Activated naive CD4-positive, alpha-beta T cell (primary cell): ENCODE data around the gene JAZF1.
"Not testable (repeated sequence)": the region's sequence is repeated elsewhere in the genome, so short reads cannot be mapped to it uniquely, and the experiment has no call there.

Experiments
- DNase-seq, 4 experiments: peaks; one replicate each; lab custom pipeline; 2025; lab: John Stamatoyannopoulos, UW

JAZF1 gene

DNA sequence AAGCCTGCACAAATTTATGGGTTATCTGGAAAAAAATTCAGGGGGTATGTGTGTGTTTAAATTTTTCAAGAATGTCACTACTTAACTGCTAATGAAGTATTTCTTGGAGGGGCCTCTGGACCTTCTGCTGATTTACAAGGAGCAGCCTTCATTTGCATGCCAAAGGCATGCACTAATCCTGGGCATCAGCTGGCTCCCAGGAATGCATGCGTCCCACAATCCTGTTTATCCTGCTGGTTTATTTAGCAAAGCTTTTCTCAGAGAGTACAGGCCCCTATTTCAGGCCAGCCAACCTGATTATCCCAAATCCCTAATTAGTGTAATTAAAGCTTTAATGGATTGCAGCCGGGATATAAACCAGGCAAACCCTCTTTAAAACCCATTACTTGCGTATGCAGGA, 270.3 kb downstream of the JAZF1 start:
- no peak for DNase-seq

DNA sequence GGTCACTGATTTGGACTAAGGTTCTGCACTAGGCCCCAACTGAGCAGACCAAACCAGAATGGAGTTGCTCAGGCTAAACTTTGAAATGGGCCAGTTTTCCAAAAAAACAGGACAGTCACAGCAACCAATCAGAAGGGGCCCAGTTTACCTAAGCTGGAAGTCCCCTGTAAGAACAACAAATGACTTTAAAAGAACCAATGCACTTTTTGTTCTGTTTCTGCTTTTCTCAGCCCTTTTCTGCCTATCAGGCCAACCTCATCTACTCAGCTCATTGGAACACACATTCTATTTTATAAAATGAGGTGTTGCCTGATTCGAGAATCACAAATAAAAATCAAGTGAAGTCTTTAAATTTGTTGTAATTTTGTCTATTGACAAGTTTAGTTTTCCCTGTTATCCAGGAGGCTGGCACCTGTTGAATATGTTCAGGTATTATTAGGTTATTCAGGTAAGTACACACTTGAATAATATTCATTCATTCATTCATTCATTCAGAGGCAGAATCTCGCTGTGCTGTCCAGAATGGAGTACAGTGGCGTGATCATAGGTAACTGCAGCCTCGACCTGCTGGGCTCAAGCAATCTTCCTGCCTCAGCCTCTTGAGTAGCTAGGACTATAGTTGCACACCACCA, 271.9 kb downstream of the JAZF1 start:
- no peak for DNase-seq

DNA sequence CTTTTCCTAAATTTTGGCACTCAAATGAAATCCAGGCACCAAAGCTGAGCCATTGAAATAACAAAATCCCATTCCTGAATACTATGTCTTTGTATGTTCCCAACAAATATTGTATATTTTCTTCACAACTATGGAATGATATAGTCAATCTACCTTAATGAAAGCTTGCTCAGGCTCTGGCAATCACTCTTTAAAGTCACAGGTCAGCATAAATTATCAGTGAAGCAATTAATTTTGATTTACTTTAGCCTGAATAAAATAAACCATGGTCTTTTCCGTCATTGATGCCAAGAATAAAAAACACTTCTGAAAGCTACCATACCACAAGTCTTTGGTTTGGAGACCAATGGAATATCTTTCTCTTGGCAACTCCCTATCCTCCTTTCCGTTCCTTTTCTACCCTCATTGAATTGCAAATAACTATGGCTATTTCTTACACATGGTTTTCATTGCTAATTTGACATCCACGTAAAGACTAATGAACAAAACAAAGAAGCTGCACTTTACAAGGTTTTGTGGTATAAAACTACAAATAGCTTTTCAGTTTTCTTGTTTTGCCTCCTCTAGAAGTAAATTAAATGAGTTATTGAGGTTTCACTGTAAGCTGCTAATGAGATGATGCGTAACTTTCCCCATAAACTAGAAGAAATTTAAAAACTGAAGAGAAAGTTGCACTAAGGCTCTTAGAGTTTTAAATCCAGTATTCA, 274.1 kb downstream of the JAZF1 start:
- DNase-seq = no peak

DNA sequence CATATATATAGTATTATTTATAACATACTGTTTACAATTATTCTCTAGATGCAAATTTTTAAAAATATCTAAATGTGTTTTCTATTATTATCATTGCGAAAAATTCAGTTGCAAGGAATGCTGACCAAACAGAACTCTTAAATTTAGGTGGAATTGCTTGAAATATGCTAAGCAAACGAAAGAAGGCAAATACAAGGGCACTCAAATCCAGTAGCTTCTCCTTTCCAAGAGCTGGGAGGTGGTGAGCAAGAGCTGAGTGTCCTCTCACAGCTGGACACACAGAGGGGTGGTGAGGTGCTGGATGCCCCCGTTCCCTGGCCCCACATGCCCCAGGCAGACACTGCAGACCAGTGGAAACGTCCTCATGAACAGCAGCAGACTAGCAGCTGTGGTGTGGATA, 274.6 kb downstream of the JAZF1 start:
- no peak for DNase-seq

DNA sequence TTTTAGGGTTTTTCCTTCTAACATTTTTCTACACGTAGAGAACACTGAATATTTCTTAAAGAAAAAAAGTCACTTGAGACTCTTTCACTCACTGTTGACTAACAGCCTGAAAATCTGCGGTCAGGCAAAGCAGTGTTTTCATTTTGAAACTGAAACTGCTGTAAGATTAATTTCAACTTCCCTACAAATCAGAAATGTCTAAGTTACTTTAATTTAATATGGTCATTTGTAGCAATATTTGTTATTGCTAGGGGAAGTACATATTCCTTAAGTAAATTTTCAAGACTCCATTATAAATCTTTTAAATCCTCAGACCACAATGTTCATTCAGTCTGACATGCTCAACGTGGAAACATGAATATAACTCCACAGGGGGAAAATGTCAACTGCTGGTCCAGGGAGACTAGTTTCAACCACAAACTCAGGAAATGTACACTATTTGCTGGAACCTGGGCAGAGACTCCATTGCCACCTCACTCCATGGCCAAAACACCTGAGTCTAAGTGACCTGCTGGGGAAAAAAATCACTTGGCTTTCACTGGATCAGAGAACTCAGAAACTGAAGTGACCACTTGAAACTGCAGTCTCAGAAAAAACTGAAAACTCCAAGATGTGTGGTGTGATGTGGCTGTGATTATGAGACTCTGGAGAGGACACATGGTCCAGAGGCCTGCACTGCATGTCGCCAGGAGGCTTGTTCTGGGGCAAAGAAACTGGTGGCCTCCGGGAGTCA, 279.4 kb downstream of the JAZF1 start:
- DNase-seq = no peak

DNA sequence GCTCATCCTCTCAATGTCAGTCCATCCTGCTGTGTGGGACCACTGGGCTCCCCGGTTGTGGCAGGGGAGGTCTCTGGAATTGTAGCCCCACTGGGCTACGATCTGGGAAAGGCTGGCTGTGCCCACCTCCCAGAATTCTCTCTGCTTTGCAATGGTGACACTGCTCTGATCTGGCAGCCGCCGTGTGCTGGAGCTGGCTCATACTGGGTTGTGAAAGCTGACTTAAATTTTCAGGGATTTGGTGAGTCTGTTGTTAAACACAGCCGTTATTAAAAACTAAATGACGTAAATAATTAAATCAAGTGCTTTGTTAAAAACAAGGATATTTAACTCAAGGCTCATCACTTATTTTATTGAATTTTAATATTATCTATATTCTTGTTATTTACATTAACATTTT, 280.6 kb downstream of the JAZF1 start:
- DNase-seq = no peak

DNA sequence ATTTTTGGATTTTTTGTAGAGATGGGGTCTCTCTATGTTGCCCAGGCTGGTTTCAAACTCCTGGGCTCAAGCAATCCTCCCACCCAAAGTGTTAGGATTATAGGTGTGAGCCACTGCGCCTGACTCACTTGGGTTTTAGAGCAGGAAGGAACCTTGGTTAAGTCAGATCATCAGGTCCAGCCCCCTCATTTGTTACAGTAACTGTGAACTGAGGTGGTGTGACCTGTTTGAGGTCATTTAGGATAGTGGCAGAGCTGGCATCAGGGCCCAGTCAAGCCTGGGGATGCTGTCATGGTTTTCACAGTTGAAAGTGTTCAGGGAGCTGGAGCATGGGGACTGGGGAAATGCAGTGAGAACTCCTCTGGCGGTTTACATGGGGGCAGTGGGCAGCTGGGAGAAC, 281.0 kb downstream of the JAZF1 start:
- no peak for DNase-seq

DNA sequence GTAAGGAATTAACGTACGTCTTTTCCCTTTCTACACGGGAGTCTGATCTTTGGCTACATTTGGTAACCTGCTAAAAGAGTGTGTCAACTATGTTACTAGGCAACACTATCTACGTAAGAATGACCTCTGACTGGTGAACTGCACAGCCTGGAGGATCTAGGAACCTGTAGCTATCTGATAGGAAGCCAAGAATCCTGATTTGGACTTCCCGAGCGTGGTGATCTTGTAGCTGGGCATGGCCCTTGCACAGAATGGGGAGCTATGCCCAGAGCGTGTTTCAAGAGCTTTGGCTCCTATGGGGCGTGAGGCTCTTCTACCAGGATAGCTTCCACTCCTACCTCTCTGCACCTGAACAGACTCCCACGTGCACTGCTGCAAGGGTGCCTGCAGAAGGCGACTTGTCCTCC, 283.2 kb downstream of the JAZF1 start:
- DNase-seq = no peak

DNA sequence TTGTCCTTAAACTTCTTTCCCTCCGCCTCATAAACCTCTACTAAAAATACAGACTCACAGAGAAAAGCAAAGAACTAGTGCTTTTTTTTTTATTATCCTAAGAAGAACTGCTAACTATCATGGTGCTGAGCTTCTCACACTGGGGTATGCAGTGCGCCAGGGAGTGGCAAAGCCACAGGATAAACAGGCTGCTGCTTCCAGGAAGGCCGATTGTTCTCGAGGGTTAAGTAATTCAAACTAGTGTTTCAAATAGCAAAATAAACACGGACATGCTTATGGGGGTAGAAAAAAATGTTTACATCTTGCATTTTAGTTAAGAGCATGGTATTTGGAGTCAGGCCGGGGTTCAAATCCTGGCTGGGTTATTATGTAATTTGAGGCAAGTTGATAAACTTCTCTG, 283.6 kb downstream of the JAZF1 start:
- DNase-seq = no peak

DNA sequence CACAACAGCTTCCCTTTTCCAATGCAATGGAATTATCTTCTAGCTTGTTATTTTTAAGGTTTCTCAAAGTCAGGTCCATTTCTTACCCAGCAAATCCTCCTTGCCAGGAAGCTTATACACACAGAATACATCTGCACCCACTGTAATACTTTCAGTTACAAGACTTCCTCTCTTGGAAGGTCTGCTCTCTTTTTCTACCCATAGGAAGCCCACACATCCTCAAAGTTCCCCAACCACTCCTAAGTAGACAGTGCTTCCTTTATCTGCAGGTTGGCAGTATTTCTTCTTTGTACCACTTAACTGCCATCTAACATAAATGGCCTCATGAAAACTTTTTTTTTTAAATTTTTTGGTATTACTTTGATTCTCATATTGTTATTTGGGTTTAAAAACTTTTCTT, 285.0 kb downstream of the JAZF1 start:
- DNase-seq = no peak

DNA sequence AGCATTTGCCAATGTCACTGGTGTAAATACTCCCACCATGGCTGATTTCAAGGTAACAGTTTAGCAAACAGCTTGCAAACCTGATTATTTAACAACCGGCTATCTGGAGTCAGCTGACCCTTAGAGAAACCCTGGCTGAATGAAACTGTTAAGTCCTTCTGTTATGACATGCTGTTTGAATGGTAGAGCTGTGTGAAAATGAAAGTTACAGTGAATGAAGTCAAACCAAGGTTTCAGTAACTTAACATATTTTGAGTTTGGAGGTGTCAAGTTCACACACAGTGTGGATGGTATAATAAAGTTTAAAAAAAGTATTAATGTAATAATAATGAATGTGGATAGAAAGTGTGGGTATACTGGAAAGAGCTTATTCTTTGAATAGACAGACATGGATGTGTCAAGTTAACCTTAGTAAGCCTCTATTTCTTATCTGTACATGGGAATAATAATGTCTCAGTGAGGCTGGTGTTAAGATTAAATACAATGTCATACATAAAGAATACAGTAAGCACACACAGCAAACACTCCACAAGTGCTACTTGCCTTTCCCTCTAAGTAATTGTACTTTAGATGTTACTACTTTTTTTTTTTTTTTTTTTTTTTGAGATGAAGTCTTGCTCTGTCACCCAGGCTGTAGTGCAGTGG, 290.3 kb downstream of the JAZF1 start:
- no peak for DNase-seq

DNA sequence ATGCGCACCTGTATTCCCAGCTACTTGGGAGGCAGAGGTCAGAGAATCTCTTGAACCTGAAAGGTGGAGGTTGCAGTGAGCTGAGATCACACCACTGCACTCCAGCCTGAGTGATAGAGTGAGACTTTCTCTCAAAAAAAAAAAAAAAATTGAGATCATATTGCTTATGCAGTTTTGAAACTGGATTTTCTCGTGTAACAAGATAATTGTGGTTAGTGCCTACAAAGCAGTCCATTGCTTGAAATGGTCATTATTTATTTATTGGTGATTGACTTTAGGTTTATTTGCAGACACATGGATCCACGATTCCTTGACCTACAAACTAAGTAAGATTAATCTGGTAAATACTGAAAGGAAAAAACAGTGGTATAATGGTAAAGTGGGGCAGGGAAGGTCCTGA, 290.8 kb downstream of the JAZF1 start:
- DNase-seq = no peak

DNA sequence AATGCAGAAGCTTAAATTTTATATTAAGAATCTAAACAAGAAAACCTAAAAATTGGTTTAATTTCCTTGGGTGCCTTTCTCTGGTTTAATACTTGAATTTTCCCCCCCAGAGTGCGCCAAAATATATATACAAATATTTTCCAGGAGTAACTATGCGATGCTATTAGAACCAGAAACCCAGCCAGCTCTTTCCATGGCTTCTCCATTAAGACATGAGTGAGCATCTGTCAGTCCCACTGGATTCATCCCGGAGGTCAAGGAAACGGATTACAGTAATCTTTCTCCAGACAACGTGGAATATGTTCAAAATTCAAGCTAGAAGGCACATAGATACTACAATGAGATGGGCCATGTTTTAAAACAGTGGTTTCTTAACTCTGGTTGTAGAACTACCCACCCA, 291.9 kb downstream of the JAZF1 start:
- no peak for DNase-seq

DNA sequence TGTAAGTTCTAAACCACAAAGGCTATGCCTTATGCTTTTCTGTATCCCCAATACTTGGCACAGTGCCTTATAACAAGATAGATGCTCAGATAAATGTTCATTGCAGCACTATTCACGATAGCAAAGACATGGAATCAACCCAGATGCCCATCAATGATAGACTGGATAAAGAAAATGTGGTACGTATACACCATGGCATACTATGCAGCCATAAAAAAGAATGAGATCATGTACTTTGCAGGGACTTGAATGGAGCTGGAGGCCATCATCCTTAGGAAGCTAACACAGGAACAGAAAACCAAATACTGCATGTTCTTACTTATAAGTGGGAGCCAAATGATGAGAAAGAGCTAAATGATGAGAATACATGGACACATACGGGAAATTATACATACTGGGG, 293.9 kb downstream of the JAZF1 start:
- not testable (repeated sequence) for DNase-seq

DNA sequence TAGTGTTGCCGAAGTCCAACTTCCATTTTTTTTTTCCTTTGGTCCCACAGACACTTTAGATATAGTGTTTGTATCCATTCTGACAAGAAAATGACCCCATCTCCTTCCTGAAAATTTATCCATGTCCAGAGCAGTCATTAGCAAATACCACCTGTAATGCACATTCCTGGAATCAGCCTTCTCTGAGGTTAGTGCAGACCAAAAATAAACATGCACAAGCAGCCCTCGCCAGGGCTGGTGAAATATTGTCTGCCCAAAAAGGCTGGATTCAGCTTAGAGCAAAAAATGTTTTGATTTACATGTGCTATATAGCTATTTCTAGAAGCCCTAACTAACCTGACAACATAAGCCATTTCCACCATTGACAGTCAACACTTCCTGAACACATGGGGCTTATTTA, 294.9 kb downstream of the JAZF1 start:
- no peak for DNase-seq

DNA sequence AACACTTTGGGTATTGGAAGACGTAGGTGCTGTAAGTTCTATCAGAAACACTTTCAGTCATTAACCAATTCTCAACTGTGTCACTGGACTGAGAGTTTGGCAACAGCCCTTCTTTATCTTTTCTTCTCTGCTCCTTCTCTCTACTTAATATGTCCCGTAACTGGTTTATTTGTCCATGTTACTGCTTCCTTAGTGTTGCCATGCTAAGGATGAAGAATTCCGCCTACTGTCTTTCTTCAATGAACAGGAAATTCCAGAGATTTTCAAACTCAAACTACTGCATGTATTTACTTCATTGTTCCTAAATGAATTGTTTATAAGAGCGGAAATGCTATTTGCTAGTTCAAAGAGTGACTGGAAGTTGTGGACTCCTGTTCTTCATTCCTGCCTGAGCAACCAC, 296.9 kb downstream of the JAZF1 start:
- no peak for DNase-seq

DNA sequence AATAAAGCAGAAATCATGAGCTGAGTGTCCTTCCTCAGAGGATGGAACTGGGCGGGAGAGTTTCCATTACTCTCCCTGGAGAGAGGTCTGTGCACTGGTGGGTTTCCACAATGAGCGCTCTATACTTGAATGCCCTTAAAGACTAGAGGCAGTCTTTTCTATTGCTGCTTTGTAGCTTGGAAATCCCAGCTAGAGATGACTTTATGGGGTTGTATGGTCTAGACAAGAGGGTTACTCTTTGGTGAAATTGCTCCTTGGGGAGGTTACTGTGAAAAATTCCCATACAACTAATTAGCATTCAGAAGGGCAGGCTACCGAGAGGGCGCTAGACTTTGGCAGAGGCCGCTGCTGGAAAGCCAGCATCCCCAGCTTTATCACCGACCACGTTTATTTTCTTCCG, 303.8 kb downstream of the JAZF1 start:
- DNase-seq = no peak

DNA sequence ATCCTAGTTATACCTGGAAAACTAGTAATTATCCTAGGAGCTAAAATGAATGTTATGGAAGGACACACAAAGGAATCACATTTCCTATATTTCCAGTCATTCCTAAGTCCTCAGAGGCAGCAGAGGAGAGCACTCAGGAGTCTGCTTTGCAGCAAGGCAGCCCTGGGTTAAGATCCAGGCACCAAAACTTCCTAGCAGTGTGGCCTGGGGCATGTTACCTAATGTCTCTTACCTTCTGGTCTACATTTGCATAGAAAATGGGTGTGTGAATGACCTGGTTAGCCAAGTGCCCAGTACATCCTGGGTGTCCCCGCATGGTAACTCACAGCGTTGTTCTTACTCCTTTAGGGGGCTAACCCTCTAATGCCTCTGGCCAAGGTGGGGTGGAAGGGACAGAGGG, 304.8 kb downstream of the JAZF1 start:
- DNase-seq = no peak

DNA sequence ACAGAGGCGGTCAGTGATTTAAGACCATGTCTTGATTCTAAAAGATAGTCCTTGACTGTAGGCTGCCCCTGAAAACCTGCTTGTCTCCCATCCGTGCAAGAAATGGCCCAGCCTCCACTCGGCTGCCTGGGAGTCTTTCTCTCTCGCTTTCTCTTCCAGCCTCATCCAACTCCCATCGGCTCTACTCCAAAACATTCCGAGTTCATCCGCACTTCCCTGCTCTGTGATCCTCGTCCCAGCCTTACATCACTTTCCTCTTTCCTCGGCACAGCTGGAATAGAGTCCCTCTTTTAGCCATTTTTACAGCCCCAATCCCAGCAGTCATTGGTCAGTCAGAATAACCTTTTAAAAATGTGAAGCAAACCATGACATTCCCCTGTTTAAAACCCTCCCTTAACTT, 305.5 kb downstream of the JAZF1 start:
- DNase-seq = no peak

DNA sequence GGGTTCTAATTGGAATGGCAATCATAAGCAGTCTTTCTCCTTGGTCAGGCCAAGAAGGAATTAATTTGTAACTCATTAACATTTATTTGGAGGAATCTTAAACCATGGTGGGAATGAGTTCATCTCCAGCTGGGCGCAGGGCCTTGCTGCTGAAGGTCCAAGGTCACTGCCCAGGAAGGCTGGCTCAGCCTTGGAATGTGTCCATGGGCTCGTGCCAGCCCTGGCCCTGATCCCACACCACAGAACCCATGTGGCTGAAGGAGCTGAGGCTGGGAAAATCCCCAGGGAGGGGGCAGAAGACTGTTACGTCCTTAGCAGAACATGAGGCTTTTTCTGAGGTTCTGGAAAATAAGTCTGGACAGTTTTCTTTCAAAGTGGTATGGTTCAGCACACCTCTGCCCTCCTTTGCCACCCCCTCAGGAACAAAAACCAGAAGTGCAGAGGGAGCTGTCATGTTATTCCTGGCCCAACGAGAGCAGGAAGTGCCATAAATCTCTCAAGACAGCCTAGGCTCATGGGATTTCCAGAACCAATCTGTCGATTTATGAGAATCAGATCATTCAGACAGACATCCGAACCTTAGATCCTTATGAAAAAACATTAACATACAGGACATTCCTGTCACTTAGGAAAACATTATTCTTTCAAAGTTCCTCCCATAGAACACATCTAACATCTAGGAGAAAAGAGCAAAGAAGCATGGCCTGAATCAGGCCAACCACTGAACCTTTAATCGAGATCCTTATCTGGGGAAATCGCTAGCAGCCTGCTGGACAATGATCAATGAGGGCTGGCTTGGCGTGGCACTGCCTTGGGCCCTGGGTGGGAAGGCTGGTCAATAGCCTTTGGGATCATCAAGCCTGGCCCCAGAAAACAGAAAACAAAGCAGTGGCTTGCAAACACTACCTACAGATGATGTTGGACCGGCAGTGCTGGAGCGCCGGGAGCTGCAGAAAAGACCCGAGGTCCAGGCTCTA, 306.3 kb downstream of the JAZF1 start:
- DNase-seq = no peak

DNA sequence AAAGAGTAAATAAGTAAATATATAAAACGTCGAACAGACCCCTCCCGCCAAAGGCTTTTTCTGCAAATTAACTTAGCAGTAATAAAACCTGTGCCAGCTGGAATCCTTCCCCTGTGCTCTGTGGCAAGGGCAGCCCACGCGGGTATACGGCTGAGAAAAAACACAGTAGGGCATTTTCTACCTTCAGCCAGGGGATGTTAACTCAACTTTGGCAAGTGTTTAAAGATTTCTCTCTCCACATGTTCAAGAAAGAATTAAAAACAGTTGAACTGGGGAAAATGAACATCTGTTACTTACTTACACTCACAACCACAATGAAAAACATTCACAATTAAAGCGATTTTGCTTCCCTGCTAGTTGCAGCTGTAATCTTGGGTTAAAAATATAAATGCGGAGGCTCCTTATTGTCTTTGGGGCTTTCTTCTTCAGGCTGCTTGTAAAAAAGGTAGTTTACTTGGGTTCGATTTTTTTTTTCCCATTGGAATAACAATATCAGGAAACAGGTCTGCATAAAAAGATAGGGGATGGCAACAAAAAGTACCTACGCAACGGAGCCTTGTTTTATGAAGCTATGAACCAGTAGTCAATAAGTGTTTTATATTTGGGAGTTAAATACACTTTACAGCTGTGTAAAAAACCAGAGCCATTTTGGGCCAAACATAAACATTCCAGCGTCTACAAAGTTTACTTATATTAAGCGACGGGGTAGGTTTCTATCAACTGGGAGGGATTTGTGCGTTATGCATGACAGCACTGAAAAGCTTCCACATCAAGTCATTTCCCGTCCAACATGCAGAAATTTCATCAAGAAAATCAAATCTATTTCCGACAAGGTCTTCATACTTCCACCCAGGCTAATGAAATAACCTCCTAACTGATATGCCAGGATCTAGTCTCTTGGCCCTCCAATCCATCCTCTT, 308.0 kb downstream of the JAZF1 start:
- DNase-seq = no peak
